AG04449 (cell line): ENCODE results near the gene SLC16A9.

ENCODE experiments used
- CTCF ChIA-PET: fragments of 350-600 bp; formaldehyde crosslinking; extraction: SDS; loops from one replicate; lab custom pipeline; 2021; ENCODE audit warnings: antibody characterized with exemption; lab: Yijun Ruan, JAX
- POLR2A ChIA-PET: fragments of 400-600, 350-600 bp; formaldehyde crosslinking; extraction: SDS; loops from one replicate; lab custom pipeline; 2020; ENCODE audit warnings: antibody characterized with exemption, inconsistent platforms; lab: Yijun Ruan, JAX
- DNase-seq: peaks from one replicate; pipeline ENCODE4 v3.0.0-alpha.2; 2010; ENCODE audit warnings: low read depth, low spot score
- H3K4me3 ChIP-seq: 2 replicates; pipeline ENCODE4 v1.5.1; 2011; ENCODE audit warnings: low read depth, mild to moderate bottlenecking, control low read depth, low read length
- CTCF ChIP-seq: IDR thresholded peaks from one replicate; pipeline ENCODE4 v1.5.1; 2011; ENCODE audit warnings: mild to moderate bottlenecking, moderate library complexity, low read length, control low read depth, inconsistent platforms; ENCODE audit not compliant: insufficient read depth; ENCODE audit errors: missing control alignments

SLC16A9 gene

GRCh38 chr10:59635502-59636290, 74.0 kb downstream of the SLC16A9 start:
- no peak for DNase-seq
- no peak for TF ChIP-seq CTCF
- no peak overlapping the region for H3K4me3 ChIP-seq
- POLR2A ChIA-PET, result no interaction called here
- CTCF ChIA-PET, result interaction anchor here (1.0 to 1.5 kb wide), 2 partner anchors 10 to 11 kb away, joined by 3 to 10 read pairs; no protein-coding TSS in a partner anchor

DNA sequence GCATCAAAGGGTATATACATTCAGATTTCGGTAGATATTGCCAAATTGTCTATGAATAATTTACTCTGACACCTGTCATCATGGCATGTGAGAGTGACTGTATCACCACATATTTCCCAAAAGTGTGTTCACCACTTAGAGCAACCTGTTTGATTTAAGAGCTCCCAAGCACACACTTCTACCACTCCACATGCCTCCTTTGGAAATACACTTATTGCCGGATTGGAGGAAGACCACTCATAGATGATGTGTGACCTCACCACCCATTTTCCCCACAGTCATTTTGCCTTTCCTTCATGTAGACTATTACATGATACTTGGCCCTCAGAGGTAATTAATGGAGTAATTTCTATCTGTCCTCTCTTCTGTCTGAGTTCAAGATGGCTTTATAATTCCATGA, 75.5 kb downstream of the SLC16A9 start:
- POLR2A ChIA-PET, result no interaction called here
- CTCF ChIA-PET, result interaction anchor here (1.0 to 2.0 kb wide), 4 partner anchors 8 to 197 kb away, joined by 3 to 10 read pairs (median 4); no protein-coding TSS in a partner anchor
- H3K4me3 ChIP-seq, result no peak overlapping the region
- TF ChIP-seq CTCF, result no peak
- DNase-seq, result no peak

- DNase-seq, result no peak
- ChIA-PET CTCF (interaction anchor here (1.2 to 2.8 kb wide), 4 partner anchors 10 to 576 kb away, joined by 3 to 11 read pairs (median 4); no protein-coding TSS in a partner anchor), POLR2A (no interaction called here)
- no peak overlapping the region for H3K4me3 ChIP-seq
- TF ChIP-seq CTCF, result no peak
Observed at GRCh38 chr10:59633063-59633462, 76.6 kb downstream of the SLC16A9 start.

GRCh38 chr10:59631882-59632807, 77.5 kb downstream of the SLC16A9 start:
- TF ChIP-seq CTCF, result no peak
- ChIA-PET POLR2A (no interaction called here), CTCF (interaction anchor here (1.0 to 2.8 kb wide), 4 partner anchors 10 to 577 kb away, joined by 3 to 11 read pairs (median 4); no protein-coding TSS in a partner anchor)
- no peak for DNase-seq
- no peak overlapping the region for H3K4me3 ChIP-seq

GRCh38 chr10:59631237-59631636, 78.4 kb downstream of the SLC16A9 start:
- CTCF ChIA-PET, result interaction anchor here (1.0 to 2.8 kb wide), 3 partner anchors 9 to 205 kb away, joined by 3 to 11 read pairs (median 4); no protein-coding TSS in a partner anchor
- no peak for TF ChIP-seq CTCF
- POLR2A ChIA-PET, result no interaction called here
- no peak overlapping the region for H3K4me3 ChIP-seq
- no peak for DNase-seq
